HepG2 (cell line): ENCODE measurements around the gene WWC1. TPM values are rescaled to one million over a fixed set of nuclear protein-coding genes. Genes with fewer than 3 reads are reported as not detected.

ENCODE experiments used
- ATAC-seq: fragments of 200-7000 bp; cut with Tn5 transposase; 3 replicates; pipeline ENCODE4 v1.9.1; 2020; ENCODE audit warnings: mild to moderate bottlenecking, moderate library complexity
- BruUV-seq: library from RNA; stranded (reverse); fragments of 400-500 nt; replicated peaks from 2 replicates; lab custom pipeline; 2021; lab: Mats Ljungman, UMichigan
- CTCF ChIA-PET: fragments of 300-600 bp; formaldehyde crosslinking; extraction: SDS; loops from one replicate; lab custom pipeline; 2021; ENCODE audit warnings: low total read pairs, inconsistent platforms, low intra/inter-chr PET ratio; lab: Yijun Ruan, JAX
- POLR2A ChIA-PET: fragments of 350-600 bp; sonication (Branson Sonifier 250); formaldehyde crosslinking; loops from one replicate; lab custom pipeline; 2020; ENCODE audit warnings: antibody characterized with exemption, inconsistent platforms; lab: Yijun Ruan, JAX
- DNase-seq: peaks from one replicate; pipeline ENCODE4 v3.0.0-alpha.2; 2015; ENCODE audit warnings: low spot score
- FAIRE-seq: peaks from 3 replicates; lab custom pipeline; 2011; peaks lifted over from hg19 to GRCh38; lab: Jason Lieb, UNC
- H2AFZ ChIP-seq: one replicate; pipeline ENCODE4 v1.6.1; 2011; ENCODE audit warnings: low read length, inconsistent platforms
- H3K27ac ChIP-seq: fragments of 300-600 bp; 3 replicates; pipeline ENCODE4 v1.8.0; 2011; ENCODE audit warnings: mixed run types, mild to moderate bottlenecking, mixed read lengths, low read length, inconsistent platforms; ENCODE audit not compliant: insufficient read depth; ENCODE audit errors: extremely low read length
- H3K27me3 ChIP-seq, 2 experiments: fragments of 200-600 bp in 1 of 2; 2 replicates in 1 of 2; 3 replicates in 1 of 2; pipeline versions ENCODE4 v1.6.0 to v1.8.0; 2011; ENCODE audit warnings: low read length in 2 of 2, mild to moderate bottlenecking in 2 of 2, moderate library complexity in 2 of 2, inconsistent platforms in 1 of 2; ENCODE audit not compliant: insufficient read depth in 2 of 2, control insufficient read depth in 1 of 2
- H3K36me3 ChIP-seq, 2 experiments: fragments of 200-600 bp in 1 of 2; replicated peaks in 1 of 2; 2 replicates in 1 of 2; 3 replicates in 1 of 2; pipeline versions ENCODE4 v1.5.1 to v1.8.0; 2011; ENCODE audit warnings: low read length in 2 of 2, inconsistent platforms in 1 of 2; ENCODE audit not compliant: insufficient read depth in 2 of 2, control insufficient read depth in 1 of 2
- H3K4me1 ChIP-seq: 2 replicates; pipeline ENCODE4 v1.5.1; 2012; ENCODE audit warnings: low read length, inconsistent platforms; ENCODE audit not compliant: insufficient read depth
- H3K4me2 ChIP-seq: 2 replicates; pipeline ENCODE4 v1.6.0; 2011; ENCODE audit warnings: low read depth, low read length, inconsistent platforms
- H3K4me3 ChIP-seq, 3 experiments: fragments of 200-600 bp in 1 of 3; sonication (generic), shearing (Covaris generic) in 1 of 3; replicated peaks in 1 of 3; 2 replicates each; pipeline ENCODE4 v1.5.1; 2011 to 2016; ENCODE audit warnings: low read length in 3 of 3, inconsistent platforms in 2 of 3, low read depth in 2 of 3, mild to moderate bottlenecking in 2 of 3, control low read depth in 1 of 3, mixed read lengths in 1 of 3; ENCODE audit not compliant: insufficient read depth in 1 of 3
- H3K79me2 ChIP-seq: one replicate; pipeline ENCODE4 v1.6.1; 2011; ENCODE audit warnings: low read length, inconsistent platforms; ENCODE audit not compliant: insufficient read depth
- H3K9ac ChIP-seq: 2 replicates; pipeline ENCODE4 v1.6.0; 2011; ENCODE audit warnings: mild to moderate bottlenecking, low read depth, low read length, inconsistent platforms; ENCODE audit not compliant: insufficient read depth
- H3K9me3 ChIP-seq: 2 replicates; pipeline ENCODE4 v1.5.1; 2012; ENCODE audit warnings: mild to moderate bottlenecking, low read length
- H4K20me1 ChIP-seq: 2 replicates; pipeline ENCODE4 v1.6.0; 2011; ENCODE audit warnings: inconsistent platforms, mild to moderate bottlenecking, low read length, moderate library complexity; ENCODE audit not compliant: insufficient read depth
- HNRNPK ChIP-seq: fragments of 200-400 bp; formaldehyde crosslinking; IDR thresholded peaks from 2 replicates; pipeline ENCODE4 v1.6.1; 2018; ENCODE audit warnings: low read length, low read depth, moderate library complexity, mild to moderate bottlenecking; ENCODE audit not compliant: poor library complexity, severe bottlenecking
- KMT2A ChIP-seq: sonication (generic); formaldehyde crosslinking; IDR thresholded peaks from 2 replicates; pipeline ENCODE4 v1.4.0; 2020; ENCODE audit warnings: missing genetic modification reagents
- NCOR1 ChIP-seq: fragments of 200-600 bp; sonication (generic); IDR thresholded peaks from 2 replicates; pipeline ENCODE4 v1.7.0; 2017; ENCODE audit warnings: antibody characterized with exemption, low read length, borderline replicate concordance
- PLRG1 ChIP-seq: fragments of 450-650 bp; conservative IDR thresholded peaks from 2 replicates; pipeline ENCODE4 v1.6.1; 2016
- PRDM10 ChIP-seq: sonication (generic); formaldehyde crosslinking; IDR thresholded peaks from 2 replicates; pipeline ENCODE4 v1.4.0; 2020; ENCODE audit warnings: low read depth, missing genetic modification reagents
- RBM22 ChIP-seq: fragments of 200-400 bp; formaldehyde crosslinking; optimal IDR thresholded peaks from 2 replicates; pipeline ENCODE3; 2017; ENCODE audit warnings: mild to moderate bottlenecking, low read length, moderate library complexity
- SMAD9 ChIP-seq: sonication (generic); formaldehyde crosslinking; IDR thresholded peaks from 2 replicates; pipeline ENCODE4 v1.5.1; 2020; ENCODE audit warnings: mild to moderate bottlenecking, missing genetic modification reagents
- THAP8 ChIP-seq: sonication (generic); formaldehyde crosslinking; IDR thresholded peaks from 2 replicates; pipeline ENCODE4 v1.5.1; 2020; ENCODE audit warnings: missing genetic modification reagents, mild to moderate bottlenecking, borderline replicate concordance
- ZBTB8A ChIP-seq: sonication (generic); formaldehyde crosslinking; IDR thresholded peaks from 2 replicates; pipeline ENCODE4 v1.4.0; 2020; ENCODE audit warnings: mild to moderate bottlenecking, low read depth, missing genetic modification reagents, borderline replicate concordance
- ZNF577 ChIP-seq: sonication (generic); formaldehyde crosslinking; IDR thresholded peaks from 2 replicates; pipeline ENCODE4 v1.4.0; 2020; ENCODE audit warnings: mild to moderate bottlenecking, low read depth, missing genetic modification reagents, borderline replicate concordance
- ZNF788 ChIP-seq: sonication (generic); formaldehyde crosslinking; IDR thresholded peaks from 2 replicates; pipeline ENCODE4 v1.5.0; 2020; ENCODE audit warnings: mild to moderate bottlenecking, missing genetic modification reagents, borderline replicate concordance
- ZNF800 ChIP-seq: sonication (generic); formaldehyde crosslinking; IDR thresholded peaks from 2 replicates; pipeline ENCODE4 v1.4.0; 2020; ENCODE audit warnings: missing genetic modification reagents
- WGBS: methylation state at CpG from one replicate; pipeline ENCODE4 v1.1.6; 2017; ENCODE audit warnings: low lambda C conversion rate; 5-methylcytosine and 5-hydroxymethylcytosine counted together
- in situ Hi-C: cut with HindIII; loops from 2 replicates; pipeline ENCODE4 v1.10.0; 2017; ENCODE audit warnings: low pct_unique_long_range_greater_than_20kb; ENCODE audit not compliant: extremely low pct_ligation_motif_present
- intact Hi-C: fragments of 100-400 bp; cut with micrococcal nuclease; formaldehyde crosslinking; loops from one replicate; pipeline ENCODE4 v1.10.0; 2022; ENCODE audit not compliant: unreplicated experiment
- polyA plus RNA-seq, 8 experiments: library from polyadenylated mRNA; depleted of rRNA in 3 of 8; stranded (reverse) in 7 of 8; unstranded in 1 of 8; fragments of >200 nt; fragmentation: Illumina TruSeq in 4 of 8; extraction: Trizol in 4 of 8; gene quantifications; 2 replicates each; pipeline versions ENCODE4 v1.2.1 to v1.2.3, GENCODE V29; 2011 to 2016; ENCODE audit warnings: low read depth in 4 of 8, missing spikeins in 1 of 8, mixed read lengths in 1 of 8; ENCODE audit not compliant: insufficient read depth in 1 of 8
- total RNA-seq, 5 experiments: library from RNA; depleted of rRNA; stranded (reverse); fragments of >200 nt; fragmentation: Illumina TruSeq; extraction: Trizol; gene quantifications; 2 replicates each; pipeline ENCODE4 v1.2.3, GENCODE V29; 2016; ENCODE audit warnings: low read depth in 1 of 5
- TF ChIP-seq, protein P1 (sequence below): sonication (generic); formaldehyde crosslinking; IDR thresholded peaks from 2 replicates; pipeline ENCODE4 v1.8.1; 2023; ENCODE audit warnings: missing genetic modification reagents, mild to moderate bottlenecking, borderline replicate concordance

WWC1 gene
- total and polyA plus RNA-seq, 2 of the 13 experiments (the other 11 are each of a cell fraction or from before 2014, with no cell fraction given): 8.3 to 17.9 TPM

GRCh38 chr5:168467755-168468330, 176.4 kb downstream of the WWC1 start:
- no TSS peak for BruUV-seq
- intact Hi-C loops: no loop called here
- Histone ChIP-seq H3K9me3 (no peaks in the 10 kb centered on the region), H3K27ac (no peak overlapping the region), H2AFZ (no peak overlapping the region), H3K9ac (no peak overlapping the region), H4K20me1 (no peaks in the 10 kb centered on the region), H3K4me1 (no peaks in the 10 kb centered on the region), H3K4me3 (no peak overlapping the region), H3K4me2 (no peak overlapping the region), H3K79me2 (no peaks in the 10 kb centered on the region), H3K27me3 (no peaks in the 10 kb centered on the region), H3K36me3 (peaks cover 8 to 43% of the 10 kb centered on the region in 2 experiments; a peak in 4 of 5 replicates)
- in situ Hi-C loops: no loop called here
- 95% methylated on average over 11 of the region's 12 CpGs for WGBS
- CTCF ChIA-PET: no interaction called here
- POLR2A ChIA-PET: no interaction called here
- FAIRE-seq (no peak), ATAC-seq (no peak), DNase-seq (no peak)
- TF ChIP-seq KMT2A (CRISPR knock-in tag) (no peak), THAP8 (CRISPR knock-in tag) (no peak), SMAD9 (CRISPR knock-in tag) (no peak), HNRNPK (no peak), PLRG1 (no peak), NCOR1 (no peak), ZNF800 (no peak), ZNF577 (no peak), ZNF788 (CRISPR knock-in tag) (no peak), PRDM10 (CRISPR knock-in tag) (no peak), RBM22 (no peak), ZBTB8A (CRISPR knock-in tag) (no peak)
- TF ChIP-seq, protein P1, sequence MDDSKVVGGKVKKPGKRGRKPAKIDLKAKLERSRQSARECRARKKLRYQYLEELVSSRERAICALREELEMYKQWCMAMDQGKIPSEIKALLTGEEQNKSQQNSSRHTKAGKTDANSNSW (CRISPR knock-in tag): no peak
- TF ChIP-seq, all 625 proteins: peak for 0
